ENCODE results near the gene PPP1R12C.

GRCh38 chr19:55041244-55041626, 76.2 kb downstream of the PPP1R12C start:
- TF ChIP-seq CTCF (IDR thresholded peaks at IDR 0.05) (no peak), POLR2A (IDR thresholded peaks at IDR 0.05) (no peak)

Data from testis (tissue), 2 donors.